Osteocyte (in vitro differentiated cells): Measurements from ENCODE around the gene COL15A1. TPM values are rescaled to one million over a fixed set of nuclear protein-coding genes. Genes with fewer than 3 reads are reported as not detected.

ENCODE experiments used
- DNase-seq: peaks from one replicate; pipeline ENCODE4 v3.0.0; 2021; ENCODE audit warnings: mixed read lengths; ENCODE audit not compliant: unreplicated experiment; ENCODE audit errors: extremely low spot score
- H3K27ac Mint-ChIP-seq: one replicate; pipeline ENCODE4 v1.8.0; 2021; ENCODE audit warnings: mild to moderate bottlenecking, mixed read lengths; ENCODE audit not compliant: unreplicated experiment
- H3K27me3 Mint-ChIP-seq: one replicate; pipeline ENCODE4 v1.8.0; 2021; ENCODE audit warnings: mixed read lengths; ENCODE audit not compliant: unreplicated experiment
- H3K36me3 Mint-ChIP-seq: one replicate; pipeline ENCODE4 v1.8.0; 2021; ENCODE audit warnings: mixed read lengths; ENCODE audit not compliant: unreplicated experiment
- H3K4me1 Mint-ChIP-seq: one replicate; pipeline ENCODE4 v1.8.0; 2021; ENCODE audit warnings: mixed read lengths; ENCODE audit not compliant: unreplicated experiment
- H3K4me3 Mint-ChIP-seq: one replicate; pipeline ENCODE4 v1.8.0; 2021; ENCODE audit warnings: mild to moderate bottlenecking, moderate library complexity, mixed read lengths; ENCODE audit not compliant: unreplicated experiment
- H3K9me3 Mint-ChIP-seq: one replicate; pipeline ENCODE4 v1.8.0; 2021; ENCODE audit warnings: mixed read lengths; ENCODE audit not compliant: unreplicated experiment
- CTCF ChIP-seq: fragments of 200-600 bp; sonication (generic); IDR thresholded peaks from 2 replicates; pipeline ENCODE4 v1.5.0; 2021; ENCODE audit warnings: antibody characterized with exemption, mild to moderate bottlenecking, moderate library complexity
- total RNA-seq: library from RNA; stranded (reverse); gene quantifications from 2 replicates; pipeline ENCODE4 v1.2.1, GENCODE V29; 2021

The COL15A1 gene
- total RNA-seq, 1 donor from 2014 or later, result 0.81 TPM

- peaks cover 9% of the 10 kb centered on the region for H3K27me3 Mint-ChIP-seq
- no peaks in the 10 kb centered on the region for H3K36me3 Mint-ChIP-seq
- no peak overlapping the region for H3K27ac Mint-ChIP-seq
- TF ChIP-seq CTCF, result no peak
- peaks cover 38% of the 10 kb centered on the region for H3K4me1 Mint-ChIP-seq
- no peak overlapping the region for H3K4me3 Mint-ChIP-seq
- H3K9me3 Mint-ChIP-seq, result peaks cover 3% of the 10 kb centered on the region
- DNase-seq, result no peak
Observed at GRCh38 chr9:99058964-99059921, 115.5 kb downstream of the COL15A1 start.

- H3K36me3 Mint-ChIP-seq, result no peaks in the 10 kb centered on the region
- no peak overlapping the region for H3K4me3 Mint-ChIP-seq
- DNase-seq, result no peak
- H3K27ac Mint-ChIP-seq, result no peak overlapping the region
- TF ChIP-seq CTCF, result no peak
- peaks cover 9% of the 10 kb centered on the region for H3K27me3 Mint-ChIP-seq
- H3K4me1 Mint-ChIP-seq, result peaks cover 36% of the 10 kb centered on the region
- peaks cover 3% of the 10 kb centered on the region for H3K9me3 Mint-ChIP-seq
Observed at GRCh38 chr9:99060621-99061020, 116.9 kb downstream of the COL15A1 start.

- H3K4me1 Mint-ChIP-seq, result peaks cover 41% of the 10 kb centered on the region
- TF ChIP-seq CTCF, result no peak
- DNase-seq, result no peak
- no peaks in the 10 kb centered on the region for H3K36me3 Mint-ChIP-seq
- H3K27me3 Mint-ChIP-seq, result peaks cover 9% of the 10 kb centered on the region
- H3K9me3 Mint-ChIP-seq, result no peaks in the 10 kb centered on the region
- no peak overlapping the region for H3K27ac Mint-ChIP-seq
- H3K4me3 Mint-ChIP-seq, result no peak overlapping the region
Observed at GRCh38 chr9:99062549-99062948, 118.8 kb downstream of the COL15A1 start.

GRCh38 chr9:99063522-99063921, 119.8 kb downstream of the COL15A1 start:
- Mint-ChIP-seq H3K27me3 (peaks cover 9% of the 10 kb centered on the region), H3K9me3 (no peaks in the 10 kb centered on the region), H3K36me3 (no peaks in the 10 kb centered on the region), H3K4me1 (peaks cover 33% of the 10 kb centered on the region), H3K27ac (no peak overlapping the region), H3K4me3 (no peak overlapping the region)
- no peak for TF ChIP-seq CTCF
- no peak for DNase-seq

GRCh38 chr9:99066571-99066970, 122.9 kb downstream of the COL15A1 start:
- no peaks in the 10 kb centered on the region for H3K9me3 Mint-ChIP-seq
- H3K27me3 Mint-ChIP-seq, result peaks cover 9% of the 10 kb centered on the region
- H3K4me1 Mint-ChIP-seq, result peaks cover 45% of the 10 kb centered on the region
- H3K4me3 Mint-ChIP-seq, result no peak overlapping the region
- no peak for TF ChIP-seq CTCF
- DNase-seq, result no peak
- no peaks in the 10 kb centered on the region for H3K36me3 Mint-ChIP-seq
- H3K27ac Mint-ChIP-seq, result peak overlapping the region; percentile 46
